Stimulated activated CD8-positive, alpha-beta memory T cell treated with anti-CD3 and anti-CD28 coated beads, Interleukin-7, amount 100 ng/mL, for 24 hours (primary cell): Measurements from ENCODE around the gene SCN1B.
"Not testable (repeated sequence)": the region's sequence is repeated elsewhere in the genome, so short reads cannot be mapped to it uniquely, and the experiment has no call there.

ENCODE experiments used
- DNase-seq: peaks from one replicate; pipeline ENCODE4 v3.0.0-alpha.2; 2020; ENCODE audit warnings: low read depth

Gene SCN1B

DNA sequence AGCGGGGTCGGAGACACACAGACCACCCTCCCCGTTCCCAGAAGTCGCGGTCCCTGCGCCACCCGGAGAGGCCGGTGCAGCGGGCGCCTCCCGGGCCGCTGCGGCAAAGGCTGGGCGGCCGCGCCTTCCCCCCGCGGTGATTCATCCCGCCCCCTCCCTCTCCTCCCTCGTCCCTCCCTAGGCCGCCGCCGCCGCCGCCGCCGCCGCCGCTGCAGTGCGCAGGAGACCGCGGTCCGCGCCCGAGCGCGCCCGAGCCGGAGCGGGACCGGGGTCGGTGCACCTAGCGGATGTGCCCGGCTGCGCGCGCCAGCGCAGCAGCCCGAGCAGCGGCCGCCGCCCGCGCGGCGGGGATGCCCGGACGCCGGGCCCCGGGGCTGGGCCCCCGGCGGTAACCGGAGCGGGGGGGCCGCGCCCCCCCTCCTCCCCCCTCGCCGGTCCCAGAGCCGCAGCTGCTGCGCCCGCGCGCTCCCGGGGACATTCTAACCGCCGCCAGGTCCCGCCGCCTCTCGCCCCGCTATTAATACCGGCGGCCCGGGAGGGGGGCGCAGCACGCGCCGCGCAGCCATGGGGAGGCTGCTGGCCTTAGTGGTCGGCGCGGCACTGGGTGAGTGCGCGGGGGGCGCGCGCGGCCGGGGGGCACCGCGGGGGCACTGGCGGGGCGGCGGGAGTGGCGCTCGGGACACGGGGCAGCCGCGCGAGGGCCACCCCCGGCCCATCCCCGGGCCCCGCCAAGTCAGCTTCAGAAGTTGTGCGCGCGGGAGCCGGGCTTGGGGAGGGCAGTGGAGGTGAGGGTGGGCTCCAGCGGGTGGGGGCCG lies at the start of gene SCN1B:
Gene SCN1B (plus strand): TSS at position 214 of the 815 bp plus-strand sequence. CDS start 351 bp downstream, at position 565.
- DNase-seq, result peak; percentile 32

DNA sequence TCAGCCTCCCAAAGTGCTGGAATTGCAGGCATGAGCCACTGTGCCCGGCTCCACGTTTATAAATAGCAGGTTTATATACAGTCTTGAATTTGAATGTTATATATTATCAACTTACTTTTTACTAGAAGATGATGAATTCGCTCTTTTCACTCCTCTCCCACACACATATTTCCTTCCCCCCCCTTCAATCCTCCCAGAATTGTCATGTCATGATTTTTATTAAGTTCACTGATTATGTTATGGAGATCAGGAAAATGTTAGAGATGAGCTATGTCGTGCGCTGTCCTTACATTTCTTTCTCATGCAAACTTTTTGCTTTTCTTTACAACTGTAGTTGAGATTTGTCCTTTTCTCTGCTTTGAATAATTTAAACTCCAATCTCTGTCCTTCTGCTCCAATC lies 48.0 kb upstream of the SCN1B start:
- DNase-seq, result no peak

DNA sequence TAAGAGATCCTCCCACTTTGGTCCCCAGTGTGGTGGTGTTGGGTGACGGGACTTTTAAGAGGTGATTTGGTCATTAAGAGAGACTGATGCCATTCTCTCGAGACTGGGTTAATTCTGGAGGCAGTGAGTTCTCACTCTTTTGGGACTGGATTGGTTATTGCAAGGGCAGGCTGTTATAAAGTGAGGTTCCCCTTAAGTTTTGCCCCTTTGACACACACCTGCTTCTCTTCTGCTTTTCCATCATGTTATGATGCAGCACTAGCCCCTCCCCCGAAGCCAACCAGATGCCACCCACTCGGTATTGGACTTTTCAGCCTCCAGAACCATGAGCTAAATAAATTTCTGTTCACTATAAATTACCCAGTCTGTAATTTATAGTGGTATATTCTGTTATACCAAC lies 46.5 kb upstream of the SCN1B start:
- DNase-seq, result no peak

DNA sequence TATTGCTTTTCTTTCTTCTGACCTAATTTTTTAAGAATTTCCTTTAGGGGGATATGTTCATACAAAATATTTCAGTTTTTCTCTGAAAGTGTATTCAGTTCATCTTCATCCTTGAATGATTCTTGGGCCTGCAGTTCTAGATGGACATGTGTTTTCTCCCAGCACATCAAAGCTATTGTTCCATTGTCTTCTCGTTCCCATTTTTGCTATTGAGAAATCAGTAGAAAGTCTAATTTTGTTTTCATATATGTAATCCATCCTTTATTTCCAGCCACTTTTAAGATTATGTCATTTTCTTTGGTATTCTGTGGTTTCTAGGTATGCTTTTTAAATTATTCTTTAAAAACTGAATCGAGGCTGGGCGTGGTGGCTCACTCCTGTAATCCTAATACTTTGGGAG lies 46.0 kb upstream of the SCN1B start:
- no peak for DNase-seq

GRCh38 chr19:34985249-34986022 lies 44.8 kb upstream of the SCN1B start:
- DNase-seq, result no peak

DNA sequence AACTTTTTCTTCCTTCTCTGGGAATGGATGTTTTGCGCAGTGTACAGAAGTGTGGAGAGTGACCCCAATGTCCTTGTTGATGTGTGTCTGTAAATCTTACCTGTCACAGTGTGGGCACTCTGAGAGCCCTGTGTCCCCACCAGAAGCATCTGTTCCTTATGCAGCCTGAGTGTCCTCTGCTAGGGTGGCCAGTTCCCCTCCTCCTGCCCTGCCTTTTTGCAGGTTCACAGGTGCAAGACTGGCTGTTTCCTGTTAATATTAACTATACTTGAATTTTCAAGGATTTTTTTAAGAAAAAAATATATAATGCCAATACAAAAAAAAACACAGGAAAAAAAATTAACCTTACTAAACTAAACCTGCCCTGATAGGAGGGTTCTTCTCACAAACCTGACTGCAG lies 42.2 kb upstream of the SCN1B start:
- DNase-seq, result no peak

GRCh38 chr19:34989298-34989697 lies 41.0 kb upstream of the SCN1B start:
- DNase-seq, result no peak

- DNase-seq, result no peak
Observed at GRCh38 chr19:34990578-34991192, 39.6 kb upstream of the SCN1B start.

DNA sequence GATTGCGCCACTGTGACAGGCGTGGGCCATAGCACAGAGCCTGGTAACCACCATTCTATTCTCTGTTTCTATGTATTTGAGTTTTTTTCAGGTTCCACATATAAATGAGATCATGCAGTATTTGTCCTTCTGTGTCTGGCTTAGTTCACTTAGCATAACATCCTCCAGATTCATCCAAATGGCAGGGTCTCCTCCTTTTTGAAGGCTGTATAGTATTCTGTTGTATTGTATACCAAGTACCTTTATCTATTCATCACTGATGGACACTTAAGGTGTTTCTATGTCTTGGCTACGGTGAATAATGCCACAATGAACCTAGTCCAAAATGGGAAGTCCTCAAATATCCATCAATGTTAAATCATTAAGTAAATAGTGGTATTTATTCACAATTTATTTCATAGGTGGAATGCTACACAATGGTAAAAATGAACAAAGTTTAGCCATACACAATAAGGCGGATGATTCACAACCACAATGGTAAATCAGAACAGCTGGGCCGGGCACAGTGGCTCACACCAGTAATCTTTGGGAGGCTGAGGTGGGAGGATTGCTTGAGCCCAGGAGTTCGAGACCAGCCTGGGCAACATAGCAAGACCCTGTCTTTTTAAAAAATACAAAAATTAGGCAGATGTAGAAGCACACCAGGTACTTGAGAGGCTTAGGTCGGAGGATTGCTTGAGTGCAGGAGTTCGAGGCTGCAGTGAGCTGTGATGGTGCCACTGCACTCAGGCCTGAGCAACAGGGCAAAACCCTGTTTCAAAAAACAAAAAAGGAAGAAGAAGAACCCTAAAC lies 38.5 kb upstream of the SCN1B start:
- no peak for DNase-seq

GRCh38 chr19:34992582-34992981 lies 37.7 kb upstream of the SCN1B start:
- DNase-seq, result not testable (repeated sequence)

DNA sequence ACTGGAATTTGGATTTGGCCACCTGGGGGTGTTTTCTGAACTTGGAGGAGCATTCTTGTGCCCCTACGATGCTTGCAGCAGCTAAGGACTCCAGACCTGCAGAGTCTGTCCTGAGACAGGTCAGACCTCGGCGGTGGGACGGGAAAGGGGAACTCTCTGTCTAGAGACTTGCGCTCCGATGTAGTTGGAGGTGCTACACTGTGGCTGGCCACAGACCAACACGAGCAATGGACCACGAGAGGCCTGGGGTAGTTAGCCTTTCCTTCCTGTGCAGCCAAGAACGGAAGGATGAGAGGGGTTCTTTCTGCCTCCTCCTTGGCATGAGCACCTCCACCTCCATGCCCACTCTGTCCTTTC lies 36.0 kb upstream of the SCN1B start:
- DNase-seq, result no peak

GRCh38 chr19:34994643-34995541 lies 35.4 kb upstream of the SCN1B start:
- no peak for DNase-seq

GRCh38 chr19:34995551-34995950 lies 34.7 kb upstream of the SCN1B start:
- DNase-seq, result no peak

DNA sequence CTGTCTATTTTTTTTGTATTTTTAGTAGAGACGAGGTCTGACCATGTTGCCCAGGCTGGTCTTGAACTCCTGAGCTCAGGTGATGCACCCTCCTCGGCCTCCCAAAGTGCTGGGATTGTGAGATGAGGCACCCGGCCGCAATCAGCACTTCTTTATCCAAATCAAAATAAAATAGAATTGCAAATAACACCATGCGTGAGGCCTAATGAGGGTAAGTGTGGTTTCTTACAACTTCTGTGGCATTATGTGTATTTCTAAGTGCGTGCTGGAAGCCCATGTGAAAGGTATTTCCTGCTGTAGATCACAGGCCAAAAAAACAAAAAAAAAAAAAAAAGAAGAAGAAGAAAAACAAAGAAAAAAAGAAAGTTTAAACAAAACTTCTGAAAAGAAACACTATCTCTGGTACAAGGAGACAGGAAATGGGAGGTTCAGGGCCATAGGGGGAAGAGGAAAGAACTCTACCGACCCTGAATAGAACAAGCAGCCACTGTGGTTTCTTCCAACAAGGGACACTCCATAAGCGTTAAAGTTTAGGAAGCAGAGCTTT lies 33.1 kb upstream of the SCN1B start:
- no peak for DNase-seq

- DNase-seq, result not testable (repeated sequence)
Observed at GRCh38 chr19:34998224-34998623, 32.0 kb upstream of the SCN1B start.

DNA sequence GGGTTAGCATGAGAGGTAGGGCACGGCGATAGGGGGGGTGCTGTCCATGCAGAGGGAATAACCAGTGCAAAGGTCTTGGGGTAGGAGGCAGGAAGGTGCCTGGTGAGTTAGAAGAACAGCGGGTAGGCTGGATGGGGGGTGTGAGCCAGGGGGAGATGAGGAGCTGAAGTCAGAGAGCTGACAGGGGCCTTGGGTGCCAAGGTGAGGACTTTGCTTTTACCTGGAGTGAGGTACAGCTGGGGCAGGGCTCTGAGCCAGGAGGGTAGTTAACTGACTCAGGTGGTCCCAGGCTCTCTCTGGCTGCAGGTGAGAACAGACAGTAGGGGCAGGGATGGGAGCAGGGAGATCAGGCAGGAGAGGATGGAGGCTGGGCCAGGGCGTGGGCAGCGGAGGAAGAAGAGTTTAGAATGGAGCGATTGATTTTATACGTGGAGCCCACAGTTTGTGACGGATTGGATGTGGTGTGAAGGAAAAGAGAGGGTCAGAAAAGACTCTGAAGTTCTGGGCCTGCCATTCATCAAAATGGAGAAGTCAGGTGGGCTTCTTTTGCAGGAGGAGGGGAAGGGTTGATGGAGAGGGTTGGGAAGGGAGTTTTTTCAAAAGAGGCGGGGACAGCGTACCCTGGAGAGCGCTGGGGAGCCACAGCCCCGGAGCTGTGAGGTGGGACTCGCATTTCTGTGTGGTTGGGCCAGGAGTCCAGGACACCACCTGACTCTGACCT lies 31.3 kb upstream of the SCN1B start:
- DNase-seq, result no peak

DNA sequence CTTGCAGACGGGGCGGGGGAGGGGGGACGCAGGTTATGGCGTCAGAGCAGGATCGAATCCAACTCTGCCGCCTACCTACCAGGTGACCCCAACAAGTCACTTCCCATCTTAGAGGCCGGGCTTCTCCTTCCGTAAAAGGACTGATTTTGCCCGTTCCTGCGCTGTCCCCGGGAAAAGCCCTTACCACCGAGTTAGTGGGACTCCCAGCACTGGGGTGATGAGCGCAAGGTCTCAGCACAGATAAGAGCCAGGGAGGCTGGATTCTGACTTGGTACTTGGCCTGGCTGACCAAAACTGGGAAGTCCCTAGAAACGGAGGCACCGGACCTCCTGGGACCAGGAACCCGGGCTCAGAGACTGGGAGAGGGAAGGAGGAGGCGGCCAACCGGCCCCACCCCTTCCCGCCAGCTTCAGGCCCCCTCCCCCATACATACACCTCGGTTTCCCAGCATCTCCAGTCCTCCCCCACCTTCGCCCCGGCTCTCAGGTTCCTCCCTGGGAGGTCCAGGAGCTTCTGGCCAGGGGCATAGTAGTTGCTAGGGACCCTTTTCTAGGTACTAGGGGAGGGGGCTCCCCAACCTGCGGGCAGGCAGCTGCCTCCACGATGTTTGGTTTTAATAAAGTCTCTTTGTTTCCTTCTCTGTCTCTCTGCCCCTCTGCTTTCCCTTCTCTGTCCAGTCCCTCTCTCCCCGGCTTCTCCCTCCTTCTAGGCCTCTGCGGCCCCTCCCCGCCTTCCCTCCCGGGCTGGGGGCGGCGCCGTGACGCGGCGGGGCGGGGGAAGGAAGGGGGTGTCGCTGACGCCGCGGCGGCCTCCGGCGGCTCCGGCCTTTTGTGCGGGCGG lies 30.6 kb upstream of the SCN1B start, which contains the start of gene GRAMD1A:
Gene GRAMD1A (plus strand): TSS at position 826 of the 840 bp plus-strand sequence. CDS start 156 bp downstream, outside the sequence.
- peak; percentile 54 for DNase-seq

- DNase-seq, result no peak
Observed at GRCh38 chr19:35000338-35000646, 30.0 kb upstream of the SCN1B start.
